KMS-11 (cell line): ENCODE measurements around the gene PFKL.

ENCODE experiments used
- H2AFZ ChIP-seq: fragments of 200-600 bp; sonication (generic); 2 replicates; pipeline ENCODE4 v1.6.1; 2016; ENCODE audit warnings: antibody characterized with exemption, mixed run types, low read depth
- H3K27ac ChIP-seq: fragments of 200-600 bp; sonication (generic); 2 replicates; pipeline ENCODE4 v1.6.1; 2016; ENCODE audit warnings: mild to moderate bottlenecking, mixed run types
- H3K27me3 ChIP-seq: fragments of 200-600 bp; sonication (generic); 2 replicates; pipeline ENCODE4 v1.6.1; 2017; ENCODE audit warnings: mild to moderate bottlenecking, low read depth, mixed run types, moderate library complexity; ENCODE audit not compliant: insufficient read depth
- H3K36me3 ChIP-seq: fragments of 200-600 bp; sonication (generic); 2 replicates; pipeline ENCODE4 v1.6.1; 2017; ENCODE audit warnings: mild to moderate bottlenecking, mixed run types; ENCODE audit not compliant: insufficient read depth
- H3K4me1 ChIP-seq: fragments of 200-600 bp; sonication (generic); 2 replicates; pipeline ENCODE4 v1.6.1; 2016; ENCODE audit warnings: mild to moderate bottlenecking, low read depth, mixed run types; ENCODE audit not compliant: poor library complexity, severe bottlenecking
- H3K4me2 ChIP-seq: fragments of 200-600 bp; sonication (generic); 2 replicates; pipeline ENCODE4 v1.7.0; 2016; ENCODE audit warnings: mild to moderate bottlenecking, mixed run types
- H3K4me3 ChIP-seq: fragments of 200-600 bp; sonication (generic); IDR thresholded peaks from 2 replicates; pipeline ENCODE4 v1.6.1; 2017; ENCODE audit warnings: low read depth, low read length, mixed read lengths; ENCODE audit not compliant: insufficient read depth
- H3K79me2 ChIP-seq: fragments of 200-600 bp; sonication (generic); 2 replicates; pipeline ENCODE4 v1.6.1; 2016; ENCODE audit warnings: low read depth, mixed run types; ENCODE audit not compliant: insufficient read depth
- H3K9ac ChIP-seq: fragments of 200-600 bp; sonication (generic); 2 replicates; pipeline ENCODE4 v1.6.1; 2016; ENCODE audit warnings: mild to moderate bottlenecking, mixed run types
- H4K20me1 ChIP-seq: fragments of 200-600 bp; sonication (generic); 2 replicates; pipeline ENCODE4 v1.6.1; 2016; ENCODE audit warnings: mild to moderate bottlenecking, mixed run types; ENCODE audit not compliant: insufficient read depth
- CTCF ChIP-seq: fragments of 200-600 bp; sonication (generic); conservative IDR thresholded peaks from 2 replicates; pipeline ENCODE4 v1.6.1; 2017; ENCODE audit warnings: low read depth, mild to moderate bottlenecking, antibody characterized with exemption, low read length, moderate library complexity, mixed read lengths

The PFKL gene

DNA sequence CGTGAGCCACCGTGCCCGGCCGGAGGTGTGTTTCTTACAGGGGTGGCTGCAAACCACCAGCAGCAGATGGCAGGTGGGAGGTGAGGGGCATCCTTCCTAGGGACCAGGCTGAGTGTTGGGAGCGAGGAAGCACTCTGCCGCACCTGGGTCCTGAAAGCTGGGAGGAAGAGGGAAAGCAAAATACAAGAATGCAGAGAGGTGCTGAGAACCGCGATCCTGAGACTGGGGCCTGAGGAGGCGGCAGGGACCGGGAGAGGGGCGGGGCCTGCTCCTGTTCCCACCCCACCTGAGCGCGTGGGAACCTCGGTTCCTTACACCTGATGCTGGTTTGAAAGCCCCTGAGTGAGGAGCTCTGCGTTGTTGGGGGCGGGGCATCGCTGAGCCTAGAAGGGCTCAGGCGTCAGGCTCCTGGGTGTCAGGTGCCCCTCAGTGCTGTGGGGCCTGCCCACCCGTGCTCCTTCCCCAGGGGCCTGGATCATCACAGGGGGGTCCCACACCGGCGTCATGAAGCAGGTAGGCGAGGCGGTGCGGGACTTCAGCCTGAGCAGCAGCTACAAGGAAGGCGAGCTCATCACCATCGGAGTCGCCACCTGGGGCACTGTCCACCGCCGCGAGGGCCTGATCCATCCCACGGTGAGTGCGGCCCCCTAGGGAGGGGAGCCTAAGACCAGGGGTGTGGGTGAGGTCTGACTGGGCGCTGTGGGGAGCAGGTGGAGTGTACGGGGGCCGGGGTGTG is 69.0 kb downstream of the PFKL start:
- no peak overlapping the region for H3K27ac ChIP-seq
- no peak overlapping the region for H3K4me2 ChIP-seq
- H3K27me3 ChIP-seq: peaks cover 64% of the 10 kb centered on the region
- H3K9ac ChIP-seq: no peak overlapping the region
- H3K79me2 ChIP-seq: no peaks in the 10 kb centered on the region
- TF ChIP-seq CTCF: no peak
- no peak overlapping the region for H2AFZ ChIP-seq
- H3K4me3 ChIP-seq: no peak overlapping the region
- H3K4me1 ChIP-seq: no peaks in the 10 kb centered on the region
- no peaks in the 10 kb centered on the region for H4K20me1 ChIP-seq
- H3K36me3 ChIP-seq: no peaks in the 10 kb centered on the region

- no peaks in the 10 kb centered on the region for H3K4me1 ChIP-seq
- H3K27ac ChIP-seq: no peak overlapping the region
- H3K36me3 ChIP-seq: no peaks in the 10 kb centered on the region
- H3K79me2 ChIP-seq: no peaks in the 10 kb centered on the region
- H3K4me3 ChIP-seq: no peak overlapping the region
- no peak for TF ChIP-seq CTCF
- peaks cover 69% of the 10 kb centered on the region for H3K27me3 ChIP-seq
- no peak overlapping the region for H3K4me2 ChIP-seq
- no peak overlapping the region for H3K9ac ChIP-seq
- no peak overlapping the region for H2AFZ ChIP-seq
- H4K20me1 ChIP-seq: no peaks in the 10 kb centered on the region
Observed at GRCh38 chr21:44370027-44370735, 70.3 kb downstream of the PFKL start.

- Histone ChIP-seq H3K4me3 (no peak overlapping the region), H3K36me3 (no peaks in the 10 kb centered on the region), H4K20me1 (no peaks in the 10 kb centered on the region), H3K4me2 (no peak overlapping the region), H3K9ac (no peak overlapping the region), H3K79me2 (no peaks in the 10 kb centered on the region), H2AFZ (no peak overlapping the region), H3K4me1 (no peaks in the 10 kb centered on the region), H3K27ac (no peak overlapping the region), H3K27me3 (peaks cover 71% of the 10 kb centered on the region)
- TF ChIP-seq CTCF: no peak
Observed at GRCh38 chr21:44370786-44371410, 71.0 kb downstream of the PFKL start.

GRCh38 chr21:44371596-44371995 is 71.7 kb downstream of the PFKL start:
- Histone ChIP-seq H3K4me3 (no peak overlapping the region), H3K27ac (no peak overlapping the region), H3K4me2 (no peak overlapping the region), H3K9ac (no peak overlapping the region), H4K20me1 (no peaks in the 10 kb centered on the region), H3K4me1 (no peaks in the 10 kb centered on the region), H3K27me3 (peaks cover 71% of the 10 kb centered on the region), H3K36me3 (no peaks in the 10 kb centered on the region), H3K79me2 (no peaks in the 10 kb centered on the region), H2AFZ (no peak overlapping the region)
- TF ChIP-seq CTCF: no peak
